ENCODE results near the gene KRTAP10-10.
A peak's percentile ranks its signal among the peaks of the same experiment; 100 is the strongest.
"Not testable (repeated sequence)": the region's sequence is repeated elsewhere in the genome, so short reads cannot be mapped to it uniquely, and the experiment has no call there.

KRTAP10-10 gene

GRCh38 chr21:44596068-44596725 is 41.0 kb upstream of the KRTAP10-10 start:
- Mint-ChIP-seq H3K27me3 (peaks cover 9% of the 10 kb centered on the region), H3K4me3 (no peak overlapping the region), H3K9me3 (no peaks in the 10 kb centered on the region), H3K36me3 (ENCODE audit: insufficient read depth) (peaks cover 4% of the 10 kb centered on the region), H3K27ac (ENCODE audit: low read depth) (no peak overlapping the region), H3K4me1 (peaks cover 10% of the 10 kb centered on the region)
- DNase-seq (ENCODE audit: low spot score in 2 of 2) (no peak), ATAC-seq (replicated peaks; ENCODE audit: extremely low read depth, poor library complexity, severe bottlenecking) (no peak)

GRCh38 chr21:44598061-44598460 is 39.1 kb upstream of the KRTAP10-10 start:
- Mint-ChIP-seq H3K36me3 (ENCODE audit: insufficient read depth) (peaks cover 4% of the 10 kb centered on the region), H3K4me1 (peaks cover 6% of the 10 kb centered on the region), H3K9me3 (no peaks in the 10 kb centered on the region), H3K27me3 (peaks cover 17% of the 10 kb centered on the region), H3K27ac (ENCODE audit: low read depth) (peak overlapping the region; percentile 84), H3K4me3 (no peak overlapping the region)
- no peak for DNase-seq (ENCODE audit: low spot score in 2 of 2)
- ATAC-seq (replicated peaks; ENCODE audit: extremely low read depth, poor library complexity, severe bottlenecking): no peak

GRCh38 chr21:44599264-44600029 is 37.7 kb upstream of the KRTAP10-10 start:
- Mint-ChIP-seq H3K4me1 (peaks cover 6% of the 10 kb centered on the region), H3K4me3 (no peak overlapping the region)

GRCh38 chr21:44600118-44600978 is 36.8 kb upstream of the KRTAP10-10 start, which contains the start of gene KRTAP10-7:
Gene KRTAP10-7, plus strand, starts transcription at chr21:44600597. Its CDS starts 25 bp downstream, at chr21:44600622.
- ATAC-seq (replicated peaks; ENCODE audit: extremely low read depth, poor library complexity, severe bottlenecking); H3K9me3 Mint-ChIP-seq; H3K4me3 Mint-ChIP-seq; H3K36me3 Mint-ChIP-seq (ENCODE audit: insufficient read depth); DNase-seq (ENCODE audit: low spot score in 2 of 2); H3K4me1 Mint-ChIP-seq; H3K27ac Mint-ChIP-seq (ENCODE audit: low read depth): not testable (repeated sequence)
- peaks cover 18% of the 10 kb centered on the region for H3K27me3 Mint-ChIP-seq

More at GRCh38 chr21:44599264-44600029, 37.7 kb upstream of the KRTAP10-10 start:
- H3K27me3 Mint-ChIP-seq: peaks cover 17% of the 10 kb centered on the region
- peaks cover 2% of the 10 kb centered on the region for H3K36me3 Mint-ChIP-seq (ENCODE audit: insufficient read depth)
- DNase-seq (ENCODE audit: low spot score in 2 of 2) (no peak), ATAC-seq (replicated peaks; ENCODE audit: extremely low read depth, poor library complexity, severe bottlenecking) (no peak)
- no peaks in the 10 kb centered on the region for H3K9me3 Mint-ChIP-seq
- no peak overlapping the region for H3K27ac Mint-ChIP-seq (ENCODE audit: low read depth)

GRCh38 chr21:44601091-44601490 is 36.1 kb upstream of the KRTAP10-10 start:
- H3K27me3 Mint-ChIP-seq: peaks cover 26% of the 10 kb centered on the region
- not testable (repeated sequence) for ATAC-seq (replicated peaks; ENCODE audit: extremely low read depth, poor library complexity, severe bottlenecking); H3K4me3 Mint-ChIP-seq; H3K36me3 Mint-ChIP-seq (ENCODE audit: insufficient read depth); DNase-seq (ENCODE audit: low spot score in 2 of 2); H3K27ac Mint-ChIP-seq (ENCODE audit: low read depth); H3K4me1 Mint-ChIP-seq; H3K9me3 Mint-ChIP-seq

- Mint-ChIP-seq H3K4me3 (no peak overlapping the region), H3K9me3 (no peaks in the 10 kb centered on the region), H3K27ac (ENCODE audit: low read depth) (no peak overlapping the region), H3K4me1 (no peaks in the 10 kb centered on the region), H3K27me3 (peaks cover 33% of the 10 kb centered on the region), H3K36me3 (ENCODE audit: insufficient read depth) (peaks cover 2% of the 10 kb centered on the region)
- no peak for ATAC-seq (replicated peaks; ENCODE audit: extremely low read depth, poor library complexity, severe bottlenecking)
- no peak for DNase-seq (ENCODE audit: low spot score in 2 of 2)
These were observed 35.3 kb upstream of the KRTAP10-10 start for GRCh38 chr21:44601596-44602462.

- peaks cover 2% of the 10 kb centered on the region for H3K36me3 Mint-ChIP-seq (ENCODE audit: insufficient read depth)
- H3K27ac Mint-ChIP-seq (ENCODE audit: low read depth): no peak overlapping the region
These were observed 34.7 kb upstream of the KRTAP10-10 start for GRCh38 chr21:44602463-44602850.

GRCh38 chr21:44603109-44603875 is 33.9 kb upstream of the KRTAP10-10 start:
- Mint-ChIP-seq H3K36me3 (ENCODE audit: insufficient read depth) (peaks cover 2% of the 10 kb centered on the region), H3K27me3 (peaks cover 29% of the 10 kb centered on the region), H3K4me3 (no peak overlapping the region), H3K4me1 (no peaks in the 10 kb centered on the region), H3K9me3 (no peaks in the 10 kb centered on the region), H3K27ac (ENCODE audit: low read depth) (peak overlapping the region; percentile 49)
- DNase-seq (ENCODE audit: low spot score in 2 of 2): no peak
- no peak for ATAC-seq (replicated peaks; ENCODE audit: extremely low read depth, poor library complexity, severe bottlenecking)

More at GRCh38 chr21:44602463-44602850, 34.7 kb upstream of the KRTAP10-10 start:
- Mint-ChIP-seq H3K4me3 (no peak overlapping the region), H3K4me1 (no peaks in the 10 kb centered on the region), H3K9me3 (no peaks in the 10 kb centered on the region), H3K27me3 (peaks cover 35% of the 10 kb centered on the region)
- DNase-seq (ENCODE audit: low spot score in 2 of 2) (no peak), ATAC-seq (replicated peaks; ENCODE audit: extremely low read depth, poor library complexity, severe bottlenecking) (no peak)

GRCh38 chr21:44603911-44604310 is 33.2 kb upstream of the KRTAP10-10 start:
- DNase-seq (ENCODE audit: low spot score in 2 of 2): no peak
- Mint-ChIP-seq H3K4me1 (no peaks in the 10 kb centered on the region), H3K27ac (ENCODE audit: low read depth) (no peak overlapping the region), H3K36me3 (ENCODE audit: insufficient read depth) (peaks cover 2% of the 10 kb centered on the region), H3K27me3 (peaks cover 27% of the 10 kb centered on the region), H3K9me3 (peaks cover 3% of the 10 kb centered on the region), H3K4me3 (no peak overlapping the region)
- no peak for ATAC-seq (replicated peaks; ENCODE audit: extremely low read depth, poor library complexity, severe bottlenecking)

- Mint-ChIP-seq H3K9me3 (peaks cover 22% of the 10 kb centered on the region), H3K27ac (ENCODE audit: low read depth) (no peak overlapping the region), H3K27me3 (peaks cover 23% of the 10 kb centered on the region), H3K4me1 (no peaks in the 10 kb centered on the region), H3K36me3 (ENCODE audit: insufficient read depth) (peaks cover 2% of the 10 kb centered on the region), H3K4me3 (no peak overlapping the region)
- DNase-seq (ENCODE audit: low spot score in 2 of 2): no peak
- ATAC-seq (replicated peaks; ENCODE audit: extremely low read depth, poor library complexity, severe bottlenecking): no peak
These were observed 30.7 kb upstream of the KRTAP10-10 start for GRCh38 chr21:44606495-44606894.

GRCh38 chr21:44609193-44609592 is 28.0 kb upstream of the KRTAP10-10 start:
- Mint-ChIP-seq H3K4me3 (no peak overlapping the region), H3K27ac (ENCODE audit: low read depth) (no peak overlapping the region), H3K36me3 (ENCODE audit: insufficient read depth) (peaks cover 2% of the 10 kb centered on the region), H3K4me1 (peaks cover 6% of the 10 kb centered on the region), H3K9me3 (peaks cover 22% of the 10 kb centered on the region), H3K27me3 (peaks cover 17% of the 10 kb centered on the region)
- ATAC-seq (replicated peaks; ENCODE audit: extremely low read depth, poor library complexity, severe bottlenecking) (no peak), DNase-seq (ENCODE audit: low spot score in 2 of 2) (no peak)
